ENCODE data around the gene SPHK1.

Gene SPHK1

DNA sequence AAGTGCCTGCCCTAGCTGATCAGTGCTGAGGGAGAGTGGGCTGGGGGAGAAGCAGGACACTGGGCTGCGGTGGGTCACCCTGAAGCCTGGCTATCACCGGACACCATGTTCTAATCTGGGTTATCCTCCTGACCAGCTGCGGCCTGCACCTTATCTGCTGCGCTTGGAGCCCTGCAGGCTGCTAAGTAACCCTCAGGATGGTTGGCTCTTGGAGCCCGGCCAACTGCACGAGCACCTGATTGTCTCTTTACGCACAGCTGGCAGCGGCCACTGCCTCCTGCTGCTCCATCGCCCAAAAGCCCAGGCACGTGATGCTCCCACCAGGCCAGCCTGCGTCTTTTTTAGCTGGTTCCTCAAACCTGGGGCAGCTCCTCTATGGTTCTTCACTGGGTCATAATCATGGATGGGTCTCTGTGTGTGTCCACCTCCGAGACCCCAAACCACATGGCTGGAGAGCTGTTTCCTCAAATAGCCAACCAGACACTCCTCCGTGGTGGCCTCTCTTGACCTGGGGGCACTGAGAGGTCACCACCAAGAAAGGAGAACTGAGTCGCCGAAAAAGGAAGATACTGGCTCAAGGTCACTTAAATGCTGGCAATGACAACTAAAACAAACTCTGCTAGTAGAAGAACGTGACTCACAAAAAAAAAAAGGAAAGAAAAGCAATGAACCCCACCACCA, 21.7 kb downstream of the SPHK1 start:
- Histone ChIP-seq H3K27me3 (ENCODE audit: insufficient read depth, low read length) (no peaks in the 10 kb centered on the region), H3K9ac (ENCODE audit: low read depth, low read length) (no peak overlapping the region)

DNA sequence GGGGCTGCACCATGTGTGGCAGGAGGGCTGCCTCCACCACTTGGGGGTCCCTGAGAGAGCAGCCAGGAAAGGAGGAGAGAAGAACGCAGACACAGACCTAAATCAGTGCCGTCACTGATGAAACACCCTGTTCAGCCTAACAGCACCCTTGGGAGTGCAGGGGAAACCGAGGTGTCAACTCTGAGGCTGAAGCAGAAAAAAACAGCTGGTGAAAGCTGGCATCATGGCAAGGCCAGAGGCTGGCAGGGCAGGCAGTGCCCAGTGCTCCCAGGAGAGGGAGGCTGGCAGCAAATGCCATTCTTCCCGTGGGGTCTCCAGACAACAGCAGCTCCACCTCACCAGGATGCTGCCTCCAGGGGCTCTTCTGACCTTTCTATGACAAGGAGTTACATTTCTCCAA, 23.1 kb downstream of the SPHK1 start:
- Histone ChIP-seq H3K4me3 (ENCODE audit: low read length) (no peak overlapping the region), H3K36me3 (ENCODE audit: insufficient read depth, low read depth, low read length) (peaks cover 30% of the 10 kb centered on the region), H3K9ac (ENCODE audit: low read depth, low read length) (no peak overlapping the region), H3K4me1 (ENCODE audit: insufficient read depth, low read length) (no peaks in the 10 kb centered on the region), H3K9me3 (ENCODE audit: insufficient read depth, low read depth, low read length) (no peaks in the 10 kb centered on the region), H3K27ac (ENCODE audit: low read length) (no peak overlapping the region), H3K27me3 (ENCODE audit: insufficient read depth, low read length) (no peaks in the 10 kb centered on the region)

More for the DNA sequence above, 21.7 kb downstream of the SPHK1 start:
- H3K9me3 ChIP-seq (ENCODE audit: insufficient read depth, low read depth, low read length): no peaks in the 10 kb centered on the region
- H3K27ac ChIP-seq (ENCODE audit: low read length): no peak overlapping the region
- no peak overlapping the region for H3K4me3 ChIP-seq (ENCODE audit: low read length)
- H3K4me1 ChIP-seq (ENCODE audit: insufficient read depth, low read length): no peaks in the 10 kb centered on the region
- peaks cover 44% of the 10 kb centered on the region for H3K36me3 ChIP-seq (ENCODE audit: insufficient read depth, low read depth, low read length)

DNA sequence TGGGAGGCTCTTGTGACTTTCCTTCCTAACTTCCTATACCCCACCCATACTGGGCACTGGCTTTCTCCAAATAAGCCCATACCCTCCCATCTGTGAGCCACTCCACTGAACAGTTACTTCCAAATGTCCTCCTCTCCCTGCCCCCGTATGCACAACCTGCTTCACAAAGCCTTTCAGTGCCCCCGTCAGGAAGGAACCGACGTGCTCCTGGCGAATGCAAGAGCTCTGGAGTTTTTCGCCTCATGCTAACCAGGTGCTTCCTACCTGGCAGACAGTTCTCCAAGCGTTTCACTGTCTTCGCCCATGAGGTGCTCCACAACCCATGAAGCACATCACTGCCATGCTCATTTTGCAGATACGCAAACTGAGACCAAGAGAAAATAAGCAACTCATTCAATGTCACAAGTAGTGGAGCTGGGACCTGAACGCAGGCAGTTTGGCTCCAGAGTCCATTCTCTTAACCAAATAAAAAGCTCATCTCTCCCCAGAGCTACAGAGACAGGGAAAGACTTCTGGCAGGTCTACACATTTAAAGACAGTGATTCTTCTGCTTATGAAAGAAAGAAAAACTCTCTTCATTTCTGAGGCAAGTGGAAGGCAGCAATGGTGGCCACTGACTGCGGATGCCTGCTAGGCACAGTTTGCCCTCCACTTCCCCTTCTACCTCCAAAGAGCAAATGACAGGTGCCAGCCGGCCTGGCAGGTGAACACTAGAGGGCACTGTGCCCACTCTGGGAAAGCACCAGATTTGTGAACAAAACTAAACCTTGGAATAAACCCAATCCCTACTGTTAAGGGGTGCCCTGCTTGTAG, 23.8 kb downstream of the SPHK1 start:
- no peak overlapping the region for H3K4me3 ChIP-seq (ENCODE audit: low read length)
- H3K36me3 ChIP-seq (ENCODE audit: insufficient read depth, low read depth, low read length): peaks cover 24% of the 10 kb centered on the region
- H3K27ac ChIP-seq (ENCODE audit: low read length): no peak overlapping the region
- H3K9ac ChIP-seq (ENCODE audit: low read depth, low read length): no peak overlapping the region
- H3K27me3 ChIP-seq (ENCODE audit: insufficient read depth, low read length): no peaks in the 10 kb centered on the region
- no peaks in the 10 kb centered on the region for H3K9me3 ChIP-seq (ENCODE audit: insufficient read depth, low read depth, low read length)
- H3K4me1 ChIP-seq (ENCODE audit: insufficient read depth, low read length): no peaks in the 10 kb centered on the region

DNA sequence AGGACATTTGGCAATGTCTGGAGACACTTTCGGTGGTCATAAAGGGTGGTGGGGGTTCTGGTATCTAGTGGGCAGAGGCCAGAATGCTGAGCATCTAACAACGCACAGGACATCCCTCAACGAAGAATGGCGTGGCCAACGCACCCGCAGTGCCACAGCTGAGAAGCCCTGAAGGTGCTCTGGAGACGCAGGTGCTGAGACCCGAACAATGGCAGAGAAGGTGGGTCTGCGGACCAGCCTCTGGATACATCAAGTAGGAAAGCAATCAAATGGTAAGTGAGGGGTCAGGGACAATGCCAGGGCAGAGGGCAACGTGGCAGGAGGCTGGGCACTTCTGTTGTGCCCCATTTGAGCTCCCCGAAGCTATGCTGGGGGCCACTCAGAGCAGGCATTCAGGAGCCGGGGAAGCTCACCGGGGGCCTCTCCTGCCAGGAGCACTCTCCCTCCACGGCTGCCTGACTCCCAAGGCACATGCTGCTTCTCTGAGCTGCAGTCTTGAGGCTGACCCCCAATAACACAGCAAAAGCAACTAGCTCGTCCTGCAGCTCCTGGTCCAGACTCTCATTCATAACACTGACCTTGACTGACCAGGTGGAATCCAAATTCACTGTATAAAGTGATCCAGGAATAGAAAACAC, 26.0 kb downstream of the SPHK1 start:
- Histone ChIP-seq H3K36me3 (ENCODE audit: insufficient read depth, low read depth, low read length) (peaks cover 3% of the 10 kb centered on the region), H3K9me3 (ENCODE audit: insufficient read depth, low read depth, low read length) (no peaks in the 10 kb centered on the region), H3K27me3 (ENCODE audit: insufficient read depth, low read length) (no peaks in the 10 kb centered on the region), H3K4me3 (ENCODE audit: low read length) (no peak overlapping the region), H3K9ac (ENCODE audit: low read depth, low read length) (no peak overlapping the region), H3K27ac (ENCODE audit: low read length) (no peak overlapping the region), H3K4me1 (ENCODE audit: insufficient read depth, low read length) (peaks cover 7% of the 10 kb centered on the region; the same call in 1 of the 2 replicates)

DNA sequence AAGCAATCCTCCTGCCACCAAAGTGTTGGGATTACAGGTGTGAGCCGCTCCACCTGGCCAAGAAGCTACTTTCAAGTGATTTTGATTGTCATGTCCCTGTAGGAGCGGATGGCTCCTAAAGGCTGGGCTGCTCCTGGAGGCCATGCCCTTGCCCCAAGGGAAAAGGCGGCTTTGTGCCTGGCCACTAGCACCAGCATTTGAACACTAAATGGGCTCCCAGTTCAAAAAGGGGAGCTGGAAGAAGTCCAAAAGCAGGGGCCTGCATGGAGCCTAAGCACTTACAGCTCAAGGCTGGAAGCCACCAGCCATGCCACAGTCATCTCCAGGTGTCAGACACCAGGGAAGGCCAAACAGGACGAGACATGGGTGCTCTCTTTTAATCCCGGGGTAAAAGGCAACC, 26.8 kb downstream of the SPHK1 start:
- H3K36me3 ChIP-seq (ENCODE audit: insufficient read depth, low read depth, low read length): no peaks in the 10 kb centered on the region; the same call in 1 of the 2 replicates

DNA sequence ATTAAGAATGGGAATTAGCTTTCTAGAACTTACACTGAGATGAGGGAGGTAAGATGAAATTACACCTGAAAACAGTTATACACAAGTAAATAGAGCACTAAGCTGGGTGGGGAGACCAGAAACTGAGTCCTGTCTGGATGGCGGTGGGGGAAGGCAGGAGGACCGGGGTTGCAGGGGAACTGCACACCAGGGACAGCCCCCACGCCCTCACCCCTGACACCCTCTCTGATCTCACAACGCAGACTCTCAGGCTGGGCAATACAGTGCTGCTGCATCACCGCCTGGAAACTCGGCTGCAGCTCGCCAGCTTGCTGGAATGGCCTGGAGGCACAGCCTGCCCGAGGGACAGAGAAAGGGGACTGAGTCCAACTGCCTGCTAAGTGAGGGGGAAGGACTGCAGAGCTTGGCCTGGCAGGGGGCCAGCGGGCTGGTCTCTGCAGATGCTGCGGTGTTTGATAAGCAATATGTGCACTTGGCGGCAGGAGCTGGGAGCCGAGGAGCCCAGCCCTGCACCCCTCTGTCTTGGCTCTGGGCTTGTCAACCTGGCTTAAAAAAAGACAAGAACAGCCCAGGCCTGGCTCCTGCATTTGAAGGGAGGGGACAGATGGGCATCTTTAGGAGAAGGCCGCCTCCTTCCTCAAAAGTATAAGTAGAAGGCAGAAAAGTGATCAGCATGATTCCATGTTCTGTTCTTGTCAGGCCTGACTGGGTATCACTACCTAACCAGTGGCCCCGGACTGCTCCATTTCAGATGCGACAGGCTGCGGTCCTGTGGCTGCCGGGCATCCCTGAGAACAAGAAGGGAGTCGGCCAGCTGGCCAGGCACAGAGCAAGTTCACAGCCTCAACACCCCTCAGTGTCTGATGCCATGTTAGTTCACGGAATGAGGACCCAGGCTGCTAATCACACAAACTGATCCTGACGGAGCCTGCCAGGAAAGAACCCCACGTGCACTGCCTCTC, 30.2 kb downstream of the SPHK1 start:
- H3K4me1 ChIP-seq (ENCODE audit: insufficient read depth, low read length): peaks cover 7% of the 10 kb centered on the region; the same call in 1 of the 2 replicates
- H3K9me3 ChIP-seq (ENCODE audit: insufficient read depth, low read depth, low read length): no peaks in the 10 kb centered on the region
- H3K36me3 ChIP-seq (ENCODE audit: insufficient read depth, low read depth, low read length): peaks cover 5% of the 10 kb centered on the region; the same call in 1 of the 2 replicates
- H3K9ac ChIP-seq (ENCODE audit: low read depth, low read length): no peak overlapping the region
- H3K4me3 ChIP-seq (ENCODE audit: low read length): no peak overlapping the region
- H3K27ac ChIP-seq (ENCODE audit: low read length): no peak overlapping the region
- H3K27me3 ChIP-seq (ENCODE audit: insufficient read depth, low read length): no peaks in the 10 kb centered on the region

More for the DNA sequence above, 26.8 kb downstream of the SPHK1 start:
- H3K27ac ChIP-seq (ENCODE audit: low read length): no peak overlapping the region
- peaks cover 7% of the 10 kb centered on the region; the same call in 1 of the 2 replicates for H3K4me1 ChIP-seq (ENCODE audit: insufficient read depth, low read length)
- H3K4me3 ChIP-seq (ENCODE audit: low read length): no peak overlapping the region
- H3K27me3 ChIP-seq (ENCODE audit: insufficient read depth, low read length): no peaks in the 10 kb centered on the region
- H3K9me3 ChIP-seq (ENCODE audit: insufficient read depth, low read depth, low read length): no peaks in the 10 kb centered on the region
- H3K9ac ChIP-seq (ENCODE audit: low read depth, low read length): no peak overlapping the region

DNA sequence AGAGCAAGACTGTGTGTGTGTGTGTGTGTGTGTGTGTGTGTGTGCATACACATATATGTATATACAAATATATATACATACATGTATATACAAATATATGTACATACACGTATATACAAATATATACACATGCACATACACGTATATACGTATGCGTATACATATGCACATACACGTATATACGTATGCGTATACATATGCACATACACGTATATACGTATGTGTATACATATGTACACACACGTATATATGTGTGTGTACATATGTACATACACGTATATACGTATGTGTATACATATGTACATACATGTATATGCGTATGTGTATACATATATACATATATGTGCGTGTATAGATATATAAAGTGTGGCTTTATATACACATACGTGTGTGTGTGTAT, 31.4 kb downstream of the SPHK1 start:
- H3K4me3 ChIP-seq (ENCODE audit: low read length): no peak overlapping the region
- peaks cover 5% of the 10 kb centered on the region; the same call in 1 of the 2 replicates for H3K36me3 ChIP-seq (ENCODE audit: insufficient read depth, low read depth, low read length)
- H3K9me3 ChIP-seq (ENCODE audit: insufficient read depth, low read depth, low read length): no peaks in the 10 kb centered on the region
- no peaks in the 10 kb centered on the region for H3K27me3 ChIP-seq (ENCODE audit: insufficient read depth, low read length)
- H3K27ac ChIP-seq (ENCODE audit: low read length): no peak overlapping the region
- H3K9ac ChIP-seq (ENCODE audit: low read depth, low read length): no peak overlapping the region
- H3K4me1 ChIP-seq (ENCODE audit: insufficient read depth, low read length): peaks cover 7% of the 10 kb centered on the region; the same call in 1 of the 2 replicates

DNA sequence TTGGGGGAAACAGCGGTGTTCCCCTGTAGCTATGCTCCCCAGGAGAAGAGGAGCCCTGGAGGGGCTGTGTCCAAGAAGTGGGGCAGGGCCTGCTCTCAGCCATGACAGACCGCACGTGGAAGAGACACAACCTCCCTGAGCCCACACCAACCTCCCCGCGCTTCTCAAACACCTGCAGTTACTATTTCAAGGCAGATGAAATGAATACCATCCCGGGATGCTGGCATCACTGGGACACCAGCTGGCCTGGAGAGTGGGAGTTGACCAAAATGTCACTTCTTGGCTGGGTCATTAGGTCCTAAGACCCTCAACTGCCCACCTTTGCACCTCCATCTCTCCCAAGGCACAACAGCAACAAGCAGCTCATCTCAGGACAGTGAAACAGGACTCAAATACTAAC, 32.0 kb downstream of the SPHK1 start:
- Histone ChIP-seq H3K27ac (ENCODE audit: low read length) (no peak overlapping the region), H3K9ac (ENCODE audit: low read depth, low read length) (no peak overlapping the region), H3K36me3 (ENCODE audit: insufficient read depth, low read depth, low read length) (peaks cover 5% of the 10 kb centered on the region; the same call in 1 of the 2 replicates), H3K9me3 (ENCODE audit: insufficient read depth, low read depth, low read length) (no peaks in the 10 kb centered on the region), H3K27me3 (ENCODE audit: insufficient read depth, low read length) (no peaks in the 10 kb centered on the region), H3K4me3 (ENCODE audit: low read length) (no peak overlapping the region), H3K4me1 (ENCODE audit: insufficient read depth, low read length) (peaks cover 10% of the 10 kb centered on the region; the same call in 1 of the 2 replicates)

DNA sequence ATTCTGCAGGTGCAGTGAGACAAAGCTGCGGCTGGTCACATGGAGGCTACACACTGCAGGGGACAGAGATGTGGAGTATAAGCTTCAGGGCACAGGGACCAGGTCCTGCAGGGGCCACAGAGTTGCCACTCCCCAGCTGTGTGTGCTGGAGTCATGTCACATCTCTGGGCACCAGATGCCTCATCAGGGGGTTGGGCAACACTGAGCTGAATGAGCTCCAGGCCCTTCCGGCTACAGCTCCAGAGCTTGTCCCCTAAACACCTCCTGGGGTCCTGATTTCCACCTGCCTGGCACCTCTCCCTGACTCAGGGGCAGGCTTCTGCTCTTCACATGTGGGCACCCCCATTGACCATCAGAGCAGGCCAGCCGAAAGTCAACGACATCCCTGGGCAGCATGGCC, 32.5 kb downstream of the SPHK1 start:
- Histone ChIP-seq H3K9me3 (ENCODE audit: insufficient read depth, low read depth, low read length) (no peaks in the 10 kb centered on the region), H3K4me3 (ENCODE audit: low read length) (no peak overlapping the region), H3K9ac (ENCODE audit: low read depth, low read length) (no peak overlapping the region), H3K36me3 (ENCODE audit: insufficient read depth, low read depth, low read length) (0 out of 2 replicates have a peak, but pooled peaks cover 5% of the 10 kb centered on the region), H3K4me1 (ENCODE audit: insufficient read depth, low read length) (peaks cover 10% of the 10 kb centered on the region; the same call in 1 of the 2 replicates), H3K27me3 (ENCODE audit: insufficient read depth, low read length) (no peaks in the 10 kb centered on the region), H3K27ac (ENCODE audit: low read length) (no peak overlapping the region)

DNA sequence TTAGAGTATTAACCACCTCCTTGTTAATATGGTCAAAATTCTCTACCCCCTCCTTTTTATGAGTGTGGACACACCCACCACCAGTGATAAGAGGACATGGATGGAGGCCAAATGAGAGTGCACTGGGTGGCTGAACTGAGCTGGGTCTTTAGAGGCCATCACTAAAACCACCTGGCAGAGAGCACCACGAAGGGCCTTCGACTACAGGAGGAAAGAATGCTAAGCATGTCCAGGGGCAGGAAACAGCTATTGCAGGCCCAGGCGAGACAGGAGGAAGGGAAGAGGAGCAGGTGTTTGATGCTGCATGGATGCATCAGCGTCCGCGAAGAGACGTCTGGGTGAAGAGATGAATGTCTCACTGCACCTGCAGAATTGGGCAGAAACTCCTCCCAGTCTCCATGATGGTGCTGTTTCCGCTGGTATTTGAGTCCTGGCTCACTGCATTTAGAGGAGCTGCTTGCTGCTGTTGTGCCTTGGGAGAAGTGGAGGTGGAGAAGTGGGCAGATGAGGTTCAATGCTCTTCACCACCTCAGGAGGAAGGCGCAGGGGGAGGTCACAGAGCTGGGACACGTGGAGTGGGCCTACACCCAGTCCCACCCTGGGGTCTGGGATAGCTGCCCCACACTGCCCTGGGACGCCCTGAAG, 33.2 kb downstream of the SPHK1 start:
- no peak overlapping the region for H3K27ac ChIP-seq (ENCODE audit: low read length)

More for the DNA sequence above, 33.2 kb downstream of the SPHK1 start:
- Histone ChIP-seq H3K4me3 (ENCODE audit: low read length) (no peak overlapping the region), H3K9ac (ENCODE audit: low read depth, low read length) (no peak overlapping the region), H3K27me3 (ENCODE audit: insufficient read depth, low read length) (no peaks in the 10 kb centered on the region), H3K9me3 (ENCODE audit: insufficient read depth, low read depth, low read length) (no peaks in the 10 kb centered on the region), H3K36me3 (ENCODE audit: insufficient read depth, low read depth, low read length) (0 out of 2 replicates have a peak, but pooled peaks cover 5% of the 10 kb centered on the region), H3K4me1 (ENCODE audit: insufficient read depth, low read length) (peaks cover 10% of the 10 kb centered on the region; the same call in 1 of the 2 replicates)

Data from iPS-20b (cell line).